DND-41 (cell line): ENCODE data around the gene MCAT.

ENCODE experiments used
- ATAC-seq: fragments of 200-7000 bp; cut with Tn5 transposase; 3 replicates; pipeline ENCODE4 v1.9.1; 2021; ENCODE audit warnings: low read depth; ENCODE audit not compliant: insufficient read depth
- DNase-seq: peaks from one replicate; pipeline ENCODE4 v3.0.0-alpha.2; 2020
- H2AFZ ChIP-seq: 2 replicates; pipeline ENCODE4 v1.6.0; 2012; ENCODE audit warnings: low read depth, low read length
- H3K27ac ChIP-seq: 2 replicates; pipeline ENCODE4 v1.5.1; 2012; ENCODE audit warnings: low read length, inconsistent platforms
- H3K27me3 ChIP-seq: fragments of 200-600 bp; sonication (generic); 2 replicates; pipeline ENCODE4 v1.6.0; 2012; ENCODE audit warnings: low read length, mild to moderate bottlenecking, inconsistent platforms; ENCODE audit not compliant: insufficient read depth, poor library complexity
- H3K36me3 ChIP-seq: 2 replicates; pipeline ENCODE4 v1.5.1; 2012; ENCODE audit warnings: low read length, inconsistent platforms; ENCODE audit not compliant: insufficient read depth
- H3K4me1 ChIP-seq: 2 replicates; pipeline ENCODE4 v1.5.1; 2012; ENCODE audit warnings: mild to moderate bottlenecking, low read length; ENCODE audit not compliant: insufficient read depth
- H3K4me2 ChIP-seq: 2 replicates; pipeline ENCODE4 v1.6.0; 2012; ENCODE audit warnings: mild to moderate bottlenecking, moderate library complexity, low read length, inconsistent platforms; ENCODE audit not compliant: insufficient read depth
- H3K4me3 ChIP-seq, 2 experiments: fragments of 200-600 bp in 1 of 2; shearing (Covaris generic) in 1 of 2; 2 replicates each; pipeline ENCODE4 v1.5.1; 2012 to 2016; ENCODE audit warnings: inconsistent platforms in 2 of 2, low read length in 2 of 2, mild to moderate bottlenecking in 2 of 2, low read depth in 1 of 2, moderate library complexity in 1 of 2
- H3K79me2 ChIP-seq: 2 replicates; pipeline ENCODE4 v1.6.0; 2012; ENCODE audit warnings: low read length, inconsistent platforms; ENCODE audit not compliant: insufficient read depth
- H3K9ac ChIP-seq: 2 replicates; pipeline ENCODE4 v1.6.0; 2012; ENCODE audit warnings: low read depth, mild to moderate bottlenecking, inconsistent platforms, low read length, moderate library complexity
- H3K9me3 ChIP-seq: 2 replicates; pipeline ENCODE4 v1.5.1; 2012; ENCODE audit warnings: low read length, moderate library complexity, mild to moderate bottlenecking, inconsistent platforms; ENCODE audit not compliant: insufficient read depth, severe bottlenecking
- H4K20me1 ChIP-seq: 2 replicates; pipeline ENCODE4 v1.6.0; 2012; ENCODE audit warnings: low read length; ENCODE audit not compliant: insufficient read depth
- EZH2 ChIP-seq: IDR thresholded peaks from 3 replicates; pipeline ENCODE4 v1.6.1; 2012; ENCODE audit warnings: borderline replicate concordance, low read depth, mild to moderate bottlenecking, moderate library complexity, low read length, inconsistent platforms; ENCODE audit not compliant: severe bottlenecking
- TF ChIP-seq, protein P1 (sequence below): IDR thresholded peaks from 2 replicates; pipeline ENCODE4 v1.5.1; 2012; ENCODE audit warnings: borderline replicate concordance, low read length, moderate library complexity, mild to moderate bottlenecking; ENCODE audit not compliant: poor library complexity, severe bottlenecking; ENCODE audit errors: extremely low read depth

Gene MCAT

DNA sequence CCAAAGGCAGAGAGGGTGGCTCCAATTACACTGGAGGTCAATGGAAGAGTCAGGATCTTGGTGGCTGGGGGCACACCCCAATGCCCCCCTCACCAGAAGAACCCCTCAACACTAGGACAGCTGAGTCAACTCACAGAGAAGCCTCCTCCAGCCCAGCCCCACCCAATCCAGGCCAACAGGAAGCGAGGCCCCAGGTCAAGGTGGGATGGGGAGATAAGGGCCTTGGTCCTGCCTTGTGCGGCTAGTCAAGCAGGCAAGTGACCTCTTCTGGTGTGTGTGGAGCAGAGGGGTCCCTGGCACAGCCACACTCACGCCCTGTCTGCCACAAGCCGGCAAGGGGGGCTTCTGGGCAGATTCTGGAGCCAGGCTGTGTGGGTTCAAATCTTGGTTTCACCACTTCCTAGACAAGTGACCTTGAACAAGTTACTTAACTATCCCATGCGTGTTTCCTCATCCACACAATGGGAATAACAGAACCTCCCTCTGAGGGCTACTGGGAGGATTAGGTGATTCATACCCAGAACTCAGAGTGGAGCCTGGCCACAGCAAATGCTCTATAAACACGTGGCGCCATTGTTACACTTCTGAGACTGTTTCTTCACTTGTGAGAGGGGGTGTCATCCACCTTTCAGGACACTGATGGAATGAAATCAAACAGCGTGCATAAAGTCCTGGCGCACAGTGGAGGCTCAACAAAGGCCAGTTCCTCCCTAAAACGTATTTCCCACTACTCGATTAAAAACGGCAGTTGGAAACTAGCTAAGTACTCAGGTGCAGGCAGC lies 40.5 kb upstream of the MCAT start:
- Histone ChIP-seq H2AFZ (no peak overlapping the region), H3K4me3 (no peak overlapping the region), H3K79me2 (peaks cover 55% of the 10 kb centered on the region), H3K27ac (no peak overlapping the region), H3K4me1 (peaks cover 30% of the 10 kb centered on the region), H3K4me2 (no peak overlapping the region), H3K9me3 (no peaks in the 10 kb centered on the region), H3K9ac (no peak overlapping the region), H3K27me3 (no peaks in the 10 kb centered on the region), H3K36me3 (peaks cover 57% of the 10 kb centered on the region), H4K20me1 (peaks cover 43% of the 10 kb centered on the region)
- DNase-seq (no peak), ATAC-seq (no peak)
- TF ChIP-seq, protein P1, sequence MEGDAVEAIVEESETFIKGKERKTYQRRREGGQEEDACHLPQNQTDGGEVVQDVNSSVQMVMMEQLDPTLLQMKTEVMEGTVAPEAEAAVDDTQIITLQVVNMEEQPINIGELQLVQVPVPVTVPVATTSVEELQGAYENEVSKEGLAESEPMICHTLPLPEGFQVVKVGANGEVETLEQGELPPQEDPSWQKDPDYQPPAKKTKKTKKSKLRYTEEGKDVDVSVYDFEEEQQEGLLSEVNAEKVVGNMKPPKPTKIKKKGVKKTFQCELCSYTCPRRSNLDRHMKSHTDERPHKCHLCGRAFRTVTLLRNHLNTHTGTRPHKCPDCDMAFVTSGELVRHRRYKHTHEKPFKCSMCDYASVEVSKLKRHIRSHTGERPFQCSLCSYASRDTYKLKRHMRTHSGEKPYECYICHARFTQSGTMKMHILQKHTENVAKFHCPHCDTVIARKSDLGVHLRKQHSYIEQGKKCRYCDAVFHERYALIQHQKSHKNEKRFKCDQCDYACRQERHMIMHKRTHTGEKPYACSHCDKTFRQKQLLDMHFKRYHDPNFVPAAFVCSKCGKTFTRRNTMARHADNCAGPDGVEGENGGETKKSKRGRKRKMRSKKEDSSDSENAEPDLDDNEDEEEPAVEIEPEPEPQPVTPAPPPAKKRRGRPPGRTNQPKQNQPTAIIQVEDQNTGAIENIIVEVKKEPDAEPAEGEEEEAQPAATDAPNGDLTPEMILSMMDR, result no peak
- TF ChIP-seq EZH2, result no peak

DNA sequence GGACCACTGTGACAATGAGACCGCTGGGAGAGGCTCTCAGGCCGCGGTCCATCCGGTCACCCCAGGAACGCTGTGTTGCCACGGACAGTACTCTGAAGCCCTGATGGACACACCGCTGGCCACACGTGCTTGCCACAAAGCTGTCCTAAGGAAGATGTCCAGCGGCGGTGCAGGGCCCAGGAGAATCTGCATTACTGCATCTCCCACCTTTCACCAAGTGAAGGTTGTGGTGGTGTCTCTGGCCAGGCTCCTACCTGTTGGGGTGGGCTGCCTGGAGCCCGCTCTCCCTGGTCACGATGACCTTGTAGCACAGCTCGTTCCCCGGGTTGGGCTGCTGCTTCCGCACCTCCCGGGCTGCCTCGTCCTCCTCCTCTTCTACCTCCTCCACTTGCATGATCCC lies 39.5 kb upstream of the MCAT start:
- no peaks in the 10 kb centered on the region for H3K27me3 ChIP-seq
- no peak overlapping the region for H3K4me2 ChIP-seq
- H2AFZ ChIP-seq, result no peak overlapping the region
- H4K20me1 ChIP-seq, result peaks cover 43% of the 10 kb centered on the region
- peaks cover 63% of the 10 kb centered on the region for H3K36me3 ChIP-seq
- H3K27ac ChIP-seq, result no peak overlapping the region
- H3K9ac ChIP-seq, result no peak overlapping the region
- TF ChIP-seq, protein P1, result no peak
- TF ChIP-seq EZH2, result no peak
- no peaks in the 10 kb centered on the region for H3K9me3 ChIP-seq
- peaks cover 55% of the 10 kb centered on the region for H3K79me2 ChIP-seq
- no peak for DNase-seq
- no peak for ATAC-seq
- no peak overlapping the region for H3K4me3 ChIP-seq
- H3K4me1 ChIP-seq, result peaks cover 22% of the 10 kb centered on the region

DNA sequence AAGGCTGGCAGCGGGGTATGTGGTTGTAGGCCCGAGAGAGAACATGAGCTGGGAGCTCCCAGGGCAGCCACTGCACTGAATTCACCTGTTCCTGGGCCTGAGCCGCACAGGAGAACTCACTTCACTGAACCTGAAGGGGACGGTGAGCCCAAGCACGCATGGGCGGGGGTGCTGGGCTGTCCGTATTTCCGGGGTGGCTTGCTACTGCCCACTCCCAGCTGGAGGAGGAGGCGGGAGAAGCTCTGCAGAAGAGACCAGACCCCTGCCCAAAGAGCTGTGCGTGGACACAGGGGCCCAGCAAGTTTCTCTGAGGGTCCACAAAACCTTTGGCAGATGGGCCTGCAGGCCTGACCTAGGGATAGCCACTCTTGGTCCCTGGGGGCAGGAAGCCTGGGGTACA lies 38.9 kb upstream of the MCAT start:
- peaks cover 22% of the 10 kb centered on the region for H3K4me1 ChIP-seq
- no peak overlapping the region for H3K4me2 ChIP-seq
- no peaks in the 10 kb centered on the region for H3K9me3 ChIP-seq
- DNase-seq (no peak), ATAC-seq (no peak)
- H3K27ac ChIP-seq, result no peak overlapping the region
- peaks cover 68% of the 10 kb centered on the region for H3K36me3 ChIP-seq
- no peak overlapping the region for H3K9ac ChIP-seq
- no peak overlapping the region for H2AFZ ChIP-seq
- no peak overlapping the region for H3K4me3 ChIP-seq
- H3K79me2 ChIP-seq, result peaks cover 55% of the 10 kb centered on the region
- H4K20me1 ChIP-seq, result peaks cover 43% of the 10 kb centered on the region
- H3K27me3 ChIP-seq, result no peaks in the 10 kb centered on the region
- TF ChIP-seq EZH2, result no peak
- TF ChIP-seq, protein P1, result no peak
